Uterus (tissue), 2 donors: ENCODE measurements around the gene MET.

Source experiments
- CTCF ChIP-seq, 4 experiments: fragments of 200-600 bp in 2 of 4; fragments of 450-650 bp in 2 of 4; sonication (generic) in 2 of 4; IDR thresholded peaks; one replicate each; pipeline ENCODE4 v1.5.1; 2016 to 2019; ENCODE audit warnings: antibody characterized with exemption in 4 of 4, mild to moderate bottlenecking in 2 of 4, moderate library complexity in 1 of 4
- POLR2A ChIP-seq, 2 donors: fragments of 450-650 bp; IDR thresholded peaks; one replicate each; pipeline ENCODE4 v1.6.1; 2016; ENCODE audit warnings: antibody characterized with exemption in 2 of 2, mild to moderate bottlenecking in 1 of 2, moderate library complexity in 1 of 2

GRCh38 chr7:116697152-116697551 is 25.2 kb downstream of the MET start:
- TF ChIP-seq CTCF (IDR thresholded peaks at IDR 0.05) (no peak), POLR2A (IDR thresholded peaks at IDR 0.05) (no peak)
